Globus pallidus (tissue), 1 donor: ENCODE data around the gene OPN4.

ENCODE experiments used
- DNase-seq: peaks from one replicate; pipeline ENCODE4 v3.0.0-alpha.2; 2015; ENCODE audit warnings: low spot score

Gene OPN4

GRCh38 chr10:86662186-86663045 is 8.1 kb downstream of the OPN4 start:
- no peak for DNase-seq

DNA sequence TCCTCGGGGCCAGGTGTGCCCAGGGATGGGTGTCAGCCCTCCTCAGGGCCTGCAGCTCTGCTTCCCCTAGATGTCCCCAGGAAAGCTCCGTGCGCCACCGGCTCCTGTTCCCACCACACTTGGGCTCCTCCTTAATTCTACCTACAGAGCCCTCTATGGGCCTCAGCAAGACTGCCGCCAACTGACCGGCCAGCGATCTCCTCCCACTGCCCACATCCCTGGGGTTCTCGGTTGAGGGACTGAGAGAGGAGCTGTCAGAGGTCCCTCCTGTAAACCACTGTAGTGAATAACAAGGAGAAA is 8.6 kb downstream of the OPN4 start:
- DNase-seq, result no peak

DNA sequence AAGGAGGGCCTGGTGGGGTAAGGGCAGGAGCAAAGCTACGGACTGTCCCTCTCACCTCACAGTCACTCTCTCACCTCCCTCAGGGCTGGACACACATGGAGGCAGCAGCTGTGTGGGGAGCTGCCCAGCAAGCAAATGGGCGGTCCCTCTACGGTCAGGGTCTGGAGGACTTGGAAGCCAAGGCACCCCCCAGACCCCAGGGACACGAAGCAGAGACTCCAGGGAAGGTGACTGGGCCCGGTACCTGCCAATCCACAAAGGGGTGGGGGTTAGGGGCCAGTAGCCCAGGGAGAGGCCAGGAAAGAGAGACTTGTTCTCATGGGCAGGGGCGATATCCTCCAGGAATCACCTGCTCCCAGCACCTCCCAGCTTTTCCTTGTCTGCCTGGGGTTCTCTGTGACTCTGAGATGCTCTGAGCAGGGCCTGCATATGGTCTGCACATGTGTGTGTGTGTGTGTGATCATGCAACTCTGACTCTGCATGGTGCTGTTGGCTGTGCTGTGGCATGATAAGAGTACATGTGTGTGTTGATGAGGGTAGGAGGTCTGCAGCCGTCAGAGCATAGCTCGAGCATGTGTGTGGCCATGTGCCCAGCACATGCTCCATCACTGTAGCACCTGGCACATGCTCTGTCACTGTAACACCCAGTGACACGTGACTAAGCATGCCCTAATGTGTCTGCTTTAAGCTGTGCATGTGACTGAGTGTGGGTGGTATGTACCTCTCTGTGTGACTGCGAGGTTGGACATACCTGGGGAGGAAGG is 9.4 kb downstream of the OPN4 start:
- no peak for DNase-seq

DNA sequence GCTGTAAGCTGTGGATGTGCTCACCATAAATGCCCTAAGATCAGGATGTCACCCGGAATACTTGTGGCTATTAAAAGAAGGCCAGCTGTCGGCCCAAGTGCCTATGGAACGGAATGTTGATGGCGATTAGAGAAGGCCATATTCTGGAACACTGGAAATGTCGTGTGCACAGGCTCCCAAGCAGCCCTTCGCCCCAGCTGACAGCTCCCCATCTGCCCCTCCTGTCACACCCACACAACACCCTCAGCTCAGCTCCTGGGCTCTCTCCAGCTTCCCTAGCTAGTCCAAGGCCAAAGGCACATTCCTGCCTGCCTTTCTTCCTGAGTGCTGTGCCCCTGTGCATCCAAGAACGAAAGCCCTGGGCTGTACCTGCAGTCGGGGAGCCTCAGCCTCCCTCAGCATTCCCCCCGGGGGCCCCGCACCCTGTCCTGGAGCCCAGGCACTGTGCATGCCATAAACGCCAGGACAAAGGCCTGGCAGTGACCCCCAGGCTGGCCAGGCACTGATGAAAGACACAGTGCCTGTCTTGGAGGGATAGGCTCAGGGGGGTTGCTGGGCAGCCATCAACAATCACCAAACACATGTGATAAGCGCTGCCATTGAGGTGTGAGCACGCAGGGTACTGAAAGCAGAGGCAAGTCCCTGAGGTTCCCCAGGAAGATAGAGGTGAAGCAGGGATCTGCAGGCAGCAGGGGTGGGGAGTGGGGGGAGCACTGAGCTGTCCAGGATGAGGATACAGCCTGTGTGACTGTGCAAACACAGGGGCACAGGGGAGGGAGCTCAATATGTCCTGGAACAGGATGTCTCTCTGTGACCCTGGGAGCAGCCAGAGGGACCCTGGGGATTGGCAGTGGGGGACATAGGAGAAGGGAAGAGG is 10.2 kb downstream of the OPN4 start:
- peak; percentile 46 for DNase-seq

DNA sequence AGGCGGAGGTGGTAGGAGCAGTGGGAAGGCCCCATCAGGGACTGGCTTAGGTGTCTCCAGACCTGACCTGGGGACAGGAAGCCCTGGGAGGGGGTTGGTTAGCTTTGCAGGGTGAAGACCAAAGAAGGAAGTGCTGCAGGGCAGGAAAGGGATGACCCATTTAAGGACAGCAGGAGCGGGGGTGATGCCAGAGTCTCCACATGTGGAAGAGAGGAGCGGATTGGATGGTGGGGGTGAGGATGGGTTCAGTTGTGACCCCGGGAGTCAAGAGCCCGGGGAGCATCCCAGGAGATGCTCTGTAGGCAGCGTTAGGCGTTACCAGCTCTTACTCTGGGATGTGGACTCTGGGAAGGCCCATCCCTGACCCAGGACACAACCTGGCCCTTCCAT is 10.9 kb downstream of the OPN4 start:
- DNase-seq, result no peak

DNA sequence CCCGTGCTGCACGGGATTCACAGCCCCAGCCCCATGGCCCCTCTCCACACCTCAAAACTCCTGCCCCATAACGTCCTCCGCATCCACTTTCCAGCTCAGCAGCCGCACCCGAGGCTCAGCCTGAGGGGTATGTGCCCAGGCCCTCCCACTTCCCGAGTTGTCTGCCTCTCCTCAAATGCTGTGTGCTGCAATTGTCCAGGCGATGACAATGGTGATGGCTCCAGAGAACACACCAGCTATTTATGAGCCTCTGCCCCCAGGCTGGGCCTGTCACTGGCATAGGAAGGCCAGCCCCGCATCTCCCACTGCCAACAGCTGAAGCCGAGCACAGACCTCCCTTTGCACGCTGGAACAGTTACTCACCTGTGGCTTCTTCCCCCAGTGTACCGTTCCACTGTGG is 11.5 kb downstream of the OPN4 start:
- peak; percentile 98 for DNase-seq

DNA sequence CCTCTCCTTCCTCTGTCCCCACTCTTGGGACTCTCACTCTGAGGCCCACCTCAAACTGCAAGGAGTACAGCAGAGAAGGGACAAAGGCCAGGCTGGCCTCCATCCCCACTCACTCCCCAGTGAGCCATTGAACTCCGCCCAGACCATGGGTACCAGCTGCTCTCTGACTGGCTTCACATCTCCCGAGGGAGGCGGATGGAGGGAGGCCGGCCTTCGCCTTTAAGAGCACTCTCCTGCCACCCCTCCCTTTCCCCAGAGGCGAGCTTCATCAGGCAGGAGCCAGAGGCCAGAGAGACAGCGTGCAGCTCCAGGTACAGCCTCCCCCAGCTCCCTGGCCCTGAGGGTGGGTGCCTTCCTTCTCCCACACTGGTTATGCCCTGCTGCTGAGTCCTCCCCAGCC is 12.2 kb downstream of the OPN4 start:
- peak; percentile 86 for DNase-seq

DNA sequence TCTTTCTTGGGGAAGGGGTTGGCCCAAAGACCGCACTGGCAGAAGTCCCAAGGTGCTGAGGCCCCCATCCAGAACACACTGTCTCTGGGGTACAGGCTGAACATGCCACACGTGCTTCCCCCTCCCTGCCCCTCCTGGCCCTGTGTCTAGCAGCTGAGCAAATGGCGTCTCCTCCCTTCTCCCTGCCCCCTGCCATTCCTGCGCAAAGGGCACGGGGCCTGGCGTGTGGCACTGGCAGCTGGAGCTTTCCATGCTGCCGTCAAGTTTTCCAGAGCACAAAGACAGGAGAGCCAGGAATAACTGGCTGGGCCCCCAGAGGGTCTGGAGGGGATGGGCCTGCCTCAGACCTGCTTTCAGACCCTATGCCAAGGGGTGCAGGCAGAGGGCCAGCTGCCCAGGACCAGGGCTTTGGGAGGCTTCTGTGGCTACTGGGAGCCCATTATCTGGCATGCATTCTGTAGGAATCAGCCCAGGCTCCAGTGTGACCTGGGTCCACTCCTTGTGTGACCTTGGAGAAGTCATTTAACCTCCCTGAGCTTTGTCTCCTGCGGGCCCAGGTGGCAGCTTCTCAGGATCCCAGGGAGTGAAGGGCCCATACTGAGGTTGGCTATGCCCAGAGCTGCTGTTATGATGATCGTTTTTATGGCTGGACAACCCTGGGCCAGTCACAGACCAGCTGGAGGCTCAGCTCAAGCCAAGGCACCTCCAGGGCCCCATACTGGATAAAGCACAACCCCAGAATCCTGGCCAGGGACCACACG is 13.3 kb downstream of the OPN4 start:
- peak; percentile 53 for DNase-seq

DNA sequence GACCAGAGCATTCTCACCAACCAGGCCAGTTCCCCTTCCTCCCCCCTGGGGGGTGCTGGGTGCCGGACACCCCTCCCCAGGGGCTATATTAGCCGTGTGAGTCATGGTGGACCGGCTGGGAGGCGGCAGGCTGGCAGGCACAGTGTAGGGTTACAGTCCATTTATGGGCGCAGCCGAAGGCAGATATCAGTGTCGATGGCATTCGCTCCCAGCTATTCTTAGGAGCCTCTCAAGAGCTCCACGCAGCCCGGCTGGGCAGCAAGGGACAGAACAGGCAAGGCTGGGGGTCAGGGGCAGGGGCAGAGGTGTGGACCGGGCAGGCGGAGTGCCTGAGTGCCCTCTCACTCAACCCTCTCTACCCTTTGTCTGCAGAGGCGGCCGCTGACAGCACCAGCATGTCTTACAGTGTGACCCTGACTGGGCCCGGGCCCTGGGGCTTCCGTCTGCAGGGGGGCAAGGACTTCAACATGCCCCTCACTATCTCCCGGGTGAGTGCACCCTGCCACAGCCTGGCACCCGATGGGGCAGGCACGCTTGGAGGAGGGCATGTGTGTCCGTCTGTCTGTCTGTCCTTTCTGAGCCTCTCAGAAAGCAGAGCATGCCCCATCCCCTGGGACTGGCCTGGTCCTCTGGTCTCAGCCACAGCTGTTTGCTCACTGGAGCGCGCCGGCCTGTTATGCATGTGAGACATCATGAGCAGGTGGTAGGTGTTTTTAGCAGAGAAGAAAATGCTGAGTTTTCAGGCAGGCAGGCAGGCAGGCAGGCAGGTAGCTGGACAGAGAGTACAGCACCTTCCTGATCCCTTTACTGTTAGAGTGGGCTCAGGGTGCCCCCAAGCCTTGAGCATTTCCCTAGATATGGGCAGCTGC is 14.2 kb downstream of the OPN4 start, which contains the start of gene LDB3:
Gene LDB3, plus strand, starts transcription at position 215 of the 869 bp plus-strand sequence. Its CDS starts 181 bp downstream, at position 396.
- DNase-seq, result peak; percentile 45

DNA sequence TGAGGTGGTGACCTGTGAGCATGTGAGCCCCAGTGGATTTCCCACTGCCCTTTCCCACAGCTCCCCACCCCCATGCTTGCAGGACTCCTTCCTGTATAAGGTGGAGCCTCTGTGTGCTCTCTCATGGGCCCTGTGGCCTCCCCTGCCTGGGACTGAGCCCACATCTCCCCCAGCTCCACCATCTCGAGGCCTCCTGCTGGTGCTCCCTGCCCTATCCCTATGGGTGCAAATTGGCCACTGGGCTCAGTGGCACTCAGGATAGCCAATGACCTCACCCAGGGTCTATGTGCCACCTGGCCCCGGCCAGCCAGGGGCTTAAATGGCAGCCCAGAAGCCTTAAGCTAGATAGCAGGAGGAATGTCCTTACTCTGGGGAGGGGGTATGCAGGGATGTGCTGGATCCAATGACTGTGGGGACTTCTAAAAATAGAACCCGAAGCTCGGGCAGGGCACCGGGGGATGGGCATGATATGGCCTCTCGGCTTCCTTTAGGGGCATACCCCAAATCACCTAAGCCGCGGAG is 16.0 kb downstream of the OPN4 start:
- DNase-seq, result no peak

- DNase-seq, result no peak
Observed at GRCh38 chr10:86670876-86671275, 16.5 kb downstream of the OPN4 start.

DNA sequence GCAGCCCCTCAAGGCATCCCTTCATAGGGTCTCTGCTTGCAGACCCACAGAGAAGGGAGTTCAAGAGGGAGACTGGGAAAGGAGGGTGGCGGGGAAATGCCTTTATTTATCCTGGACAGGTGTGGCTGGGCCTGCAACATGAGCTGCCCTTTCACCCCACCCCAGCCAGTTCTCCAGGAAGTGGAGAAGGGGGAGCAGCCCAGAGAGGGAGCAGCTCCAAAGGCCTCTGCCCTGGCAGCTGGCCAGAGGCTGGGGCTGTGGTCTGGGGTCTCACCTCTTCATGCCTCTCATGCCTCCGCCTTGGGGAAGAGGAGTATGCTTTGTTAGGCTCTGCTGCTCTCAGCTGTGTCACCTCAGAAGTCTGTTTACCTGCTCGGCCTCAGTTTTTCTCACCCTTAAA is 17.1 kb downstream of the OPN4 start:
- DNase-seq, result no peak

- no peak for DNase-seq
Observed at GRCh38 chr10:86671985-86672710, 17.8 kb downstream of the OPN4 start.

DNA sequence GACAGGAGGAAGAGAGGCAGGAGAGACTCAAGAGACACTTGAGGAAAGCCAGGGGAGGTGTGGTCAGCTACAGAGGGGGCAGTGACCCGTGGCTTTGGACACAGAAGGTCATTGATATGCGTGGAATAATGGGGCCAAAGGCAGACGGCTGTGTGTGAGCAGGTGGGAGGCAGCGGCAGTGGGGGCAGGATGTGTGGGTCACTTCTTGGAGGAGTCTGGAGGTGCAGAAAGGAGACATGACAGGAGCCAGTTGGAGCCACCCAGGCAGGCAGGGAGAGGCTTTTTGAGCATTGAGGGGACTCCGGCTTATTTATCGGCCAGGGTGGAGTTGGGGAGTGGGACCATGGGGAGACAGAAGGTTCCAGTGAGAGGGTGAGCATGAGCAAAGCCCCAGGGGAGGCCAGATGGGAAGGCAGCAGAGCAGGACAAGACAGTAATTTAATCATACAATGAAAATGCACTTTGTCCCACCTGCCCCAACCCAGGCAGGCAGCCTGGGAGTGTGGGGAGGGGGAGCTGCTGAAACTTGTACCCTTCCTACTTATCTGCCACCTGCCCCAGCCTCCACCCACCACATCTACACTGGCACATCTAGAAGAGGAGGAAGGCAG is 19.0 kb downstream of the OPN4 start:
- no peak for DNase-seq

DNA sequence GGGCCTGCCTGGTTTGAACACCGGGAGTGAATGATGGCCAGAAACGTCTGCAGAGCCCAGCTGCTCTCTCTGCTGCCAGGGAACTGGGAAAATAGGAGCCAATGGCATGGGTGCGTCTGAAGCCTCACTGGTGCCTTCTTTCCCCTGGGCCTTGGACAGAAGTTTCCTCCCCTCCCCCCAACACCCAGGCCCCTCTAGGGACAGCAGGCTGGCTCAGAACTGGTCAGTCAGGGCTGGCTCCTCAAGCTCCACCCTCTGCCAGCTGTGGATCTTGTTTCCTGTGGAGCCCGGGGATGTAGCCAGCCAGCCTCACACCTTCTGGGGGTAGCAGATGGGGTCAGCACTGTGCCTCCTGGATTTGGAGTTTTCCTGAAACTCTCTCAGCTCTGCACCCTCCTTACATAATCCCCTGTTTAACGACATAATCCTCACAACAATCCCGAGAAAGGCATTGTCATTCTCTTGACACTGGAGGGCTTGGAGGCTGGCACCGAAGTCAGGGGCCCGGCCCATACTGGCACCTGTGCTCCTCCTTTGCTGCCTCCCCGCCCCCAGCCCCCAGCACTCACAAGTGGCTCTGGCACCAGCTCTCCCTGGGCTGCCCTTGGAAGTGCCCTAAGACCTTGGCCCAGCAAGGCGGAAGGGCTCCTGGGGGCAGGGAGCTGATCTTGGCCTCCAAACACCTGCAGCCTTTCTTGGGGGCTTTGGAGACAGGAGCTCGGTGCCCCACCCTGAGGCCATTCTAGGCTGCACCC is 19.7 kb downstream of the OPN4 start:
- peak; percentile 77 for DNase-seq

- peak; percentile 66 for DNase-seq
Observed at GRCh38 chr10:86674912-86675311, 20.6 kb downstream of the OPN4 start.

- DNase-seq, result no peak
Observed at GRCh38 chr10:86677374-86677773, 23.0 kb downstream of the OPN4 start.

- peak; percentile 78 for DNase-seq
Observed at GRCh38 chr10:86678999-86679792, 24.8 kb downstream of the OPN4 start.
